Esophagus (tissue), 2 donors: ENCODE results near the gene CST2. TPM values are rescaled to one million over a fixed set of nuclear protein-coding genes. Genes with fewer than 3 reads are reported as not detected.
"Not testable (repeated sequence)": the region's sequence is repeated elsewhere in the genome, so short reads cannot be mapped to it uniquely, and the experiment has no call there.

ENCODE experiments used
- H3K27ac ChIP-seq, 2 donors: one replicate each; pipeline ENCODE4 v1.5.1; 2013; ENCODE audit warnings: low read depth in 2 of 2, mild to moderate bottlenecking in 2 of 2, inconsistent platforms in 1 of 2, low read length in 1 of 2, moderate library complexity in 1 of 2
- H3K27me3 ChIP-seq, 2 donors: one replicate each; pipeline ENCODE4 v1.6.1; 2013; ENCODE audit warnings: low read length in 2 of 2, control low read depth in 1 of 2, mild to moderate bottlenecking in 1 of 2; ENCODE audit not compliant: insufficient read depth in 2 of 2, control insufficient read depth in 1 of 2
- H3K36me3 ChIP-seq, 2 donors: one replicate each; pipeline ENCODE4 v1.6.1; 2013; ENCODE audit warnings: low read length in 1 of 2; ENCODE audit not compliant: control insufficient read depth in 2 of 2, insufficient read depth in 2 of 2
- H3K4me1 ChIP-seq, 2 donors: one replicate each; pipeline ENCODE4 v1.6.1; 2013; ENCODE audit warnings: low read length in 1 of 2; ENCODE audit not compliant: control insufficient read depth in 2 of 2, insufficient read depth in 2 of 2
- H3K4me3 ChIP-seq, 2 donors: one replicate each; pipeline ENCODE4 v1.5.1; 2013; ENCODE audit warnings: low read length in 2 of 2, mild to moderate bottlenecking in 2 of 2, low read depth in 1 of 2, moderate library complexity in 1 of 2
- H3K9me3 ChIP-seq, 2 donors: one replicate each; pipeline ENCODE4 v1.6.1; 2013; ENCODE audit warnings: mild to moderate bottlenecking in 2 of 2, low read depth in 1 of 2, low read length in 1 of 2, moderate library complexity in 1 of 2; ENCODE audit not compliant: control insufficient read depth in 2 of 2, insufficient read depth in 1 of 2
- WGBS, 2 donors: extraction: QIAGEN DNeasy Blood & Tissue Kit; methylation state at CpG; one replicate each; pipeline ENCODE4 v1.1.7; 2013; 5-methylcytosine and 5-hydroxymethylcytosine counted together
- polyA plus RNA-seq, 2 donors: library from polyadenylated mRNA; stranded (reverse); fragments of 200-250 nt; gene quantifications; one replicate each; pipeline ENCODE4 v1.2.3, GENCODE V29; 2013
- donor health status: healthy with polysubstance abuse.
- donor health status: Bipolar disorder and iron deficiency.

CST2 gene
- polyA plus RNA-seq, 2 donors: 0.15 TPM; not detected in 1

GRCh38 chr20:23860771-23861170 lies 34.2 kb upstream of the CST2 start:
- not testable (repeated sequence) for H3K27me3 ChIP-seq, H3K4me1 ChIP-seq, H3K9me3 ChIP-seq, H3K36me3 ChIP-seq, H3K4me3 ChIP-seq, H3K27ac ChIP-seq
- 59 to 62% methylated on average over 9 of the region's 10 CpGs for WGBS, 2 donors

- 53 to 54% methylated on average over 8 to 9 of the region's 9 CpGs for WGBS, 2 donors
- Histone ChIP-seq H3K27me3 (no peaks in the 10 kb centered on the region), H3K27ac (no peak overlapping the region), H3K4me3 (no peak overlapping the region), H3K9me3 (no peaks in the 10 kb centered on the region), H3K36me3 (no peaks in the 10 kb centered on the region), H3K4me1 (no peaks in the 10 kb centered on the region)
Observed at GRCh38 chr20:23857962-23858595, 31.6 kb upstream of the CST2 start.

- no peaks in the 10 kb centered on the region for H3K9me3 ChIP-seq
- WGBS, 2 donors: 56 to 59% methylated on average over 5 of the region's 5 CpGs
- no peak overlapping the region for H3K4me3 ChIP-seq
- no peaks in the 10 kb centered on the region for H3K36me3 ChIP-seq
- H3K27ac ChIP-seq: no peak overlapping the region
- no peaks in the 10 kb centered on the region for H3K4me1 ChIP-seq
- H3K27me3 ChIP-seq: no peaks in the 10 kb centered on the region
Observed at GRCh38 chr20:23856736-23857135, 30.2 kb upstream of the CST2 start.

DNA sequence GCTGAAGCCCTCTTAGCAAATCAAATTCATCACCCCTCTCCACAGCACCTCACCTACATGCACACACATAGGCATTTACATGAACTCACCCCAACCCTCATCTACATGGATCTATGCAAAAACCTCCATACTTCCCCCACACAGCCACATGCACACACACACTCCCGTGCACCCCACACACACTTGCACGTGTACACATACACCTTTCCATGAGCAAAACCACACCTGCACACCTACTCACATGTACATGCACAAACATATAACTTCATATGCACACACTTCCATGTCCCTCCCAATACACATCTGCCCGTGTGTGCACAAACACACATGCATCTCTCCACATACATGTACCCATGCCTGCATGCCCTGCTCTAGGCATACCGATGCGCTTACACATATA lies 29.7 kb upstream of the CST2 start:
- Histone ChIP-seq H3K27ac (no peak overlapping the region), H3K4me3 (no peak overlapping the region), H3K9me3 (no peaks in the 10 kb centered on the region), H3K4me1 (no peaks in the 10 kb centered on the region), H3K27me3 (no peaks in the 10 kb centered on the region), H3K36me3 (no peaks in the 10 kb centered on the region)
- 88 to 100% methylated on average over 5 of the region's 5 CpGs for WGBS, 2 donors

DNA sequence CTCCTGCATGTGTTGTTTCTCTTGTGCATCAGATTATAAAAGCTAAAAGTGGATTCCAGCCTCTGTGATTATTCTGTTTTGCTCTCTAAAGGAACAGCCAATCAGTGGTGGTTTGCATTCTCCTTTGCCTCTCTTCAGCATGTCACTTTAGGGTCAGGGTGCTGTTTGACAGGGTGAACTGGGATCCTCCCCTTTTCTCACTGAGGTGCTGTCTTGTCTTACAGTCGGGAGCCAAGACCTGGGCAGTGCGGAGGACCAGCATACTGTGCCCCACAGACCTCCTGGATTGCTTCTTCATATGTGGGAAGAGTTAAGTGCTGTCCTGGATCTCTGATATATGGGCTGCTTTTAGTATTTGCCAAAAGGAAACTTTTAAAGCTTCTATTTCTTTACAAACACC lies 15.2 kb upstream of the CST2 start:
- H3K27ac ChIP-seq: no peak overlapping the region

DNA sequence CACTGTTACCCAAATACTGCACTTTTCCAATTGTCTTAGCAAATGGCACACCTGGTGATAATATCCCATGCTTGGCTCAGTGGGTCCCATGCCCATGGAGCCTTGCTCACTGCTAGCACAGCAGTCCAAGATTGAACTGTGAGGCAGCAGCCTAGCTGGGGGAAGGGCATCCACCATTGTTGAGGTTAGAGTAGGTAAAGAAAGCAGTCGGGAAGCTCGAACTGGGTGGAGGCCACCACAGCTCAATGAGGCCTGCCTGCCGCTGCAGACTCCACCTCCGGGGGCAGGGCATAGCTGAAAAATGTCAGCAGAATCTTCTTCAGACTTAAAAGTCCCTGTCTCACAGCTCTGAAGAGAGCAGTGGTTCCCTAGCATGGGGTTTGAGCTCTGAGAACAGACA lies 9.2 kb upstream of the CST2 start:
- WGBS, 2 donors: 63 to 64% methylated on average over 4 of the region's 4 CpGs
- Histone ChIP-seq H3K36me3 (no peaks in the 10 kb centered on the region), H3K4me1 (no peaks in the 10 kb centered on the region), H3K4me3 (no peak overlapping the region), H3K27me3 (no peaks in the 10 kb centered on the region), H3K27ac (no peak overlapping the region), H3K9me3 (peaks cover 0 to 6% of the 10 kb centered on the region in 2 donors)

More for the DNA sequence above, 15.2 kb upstream of the CST2 start:
- Histone ChIP-seq H3K27me3 (no peaks in the 10 kb centered on the region), H3K4me1 (no peaks in the 10 kb centered on the region), H3K9me3 (no peaks in the 10 kb centered on the region), H3K4me3 (no peak overlapping the region), H3K36me3 (no peaks in the 10 kb centered on the region)
- WGBS, 2 donors: 48 to 59% methylated on average over 2 of the region's 2 CpGs

DNA sequence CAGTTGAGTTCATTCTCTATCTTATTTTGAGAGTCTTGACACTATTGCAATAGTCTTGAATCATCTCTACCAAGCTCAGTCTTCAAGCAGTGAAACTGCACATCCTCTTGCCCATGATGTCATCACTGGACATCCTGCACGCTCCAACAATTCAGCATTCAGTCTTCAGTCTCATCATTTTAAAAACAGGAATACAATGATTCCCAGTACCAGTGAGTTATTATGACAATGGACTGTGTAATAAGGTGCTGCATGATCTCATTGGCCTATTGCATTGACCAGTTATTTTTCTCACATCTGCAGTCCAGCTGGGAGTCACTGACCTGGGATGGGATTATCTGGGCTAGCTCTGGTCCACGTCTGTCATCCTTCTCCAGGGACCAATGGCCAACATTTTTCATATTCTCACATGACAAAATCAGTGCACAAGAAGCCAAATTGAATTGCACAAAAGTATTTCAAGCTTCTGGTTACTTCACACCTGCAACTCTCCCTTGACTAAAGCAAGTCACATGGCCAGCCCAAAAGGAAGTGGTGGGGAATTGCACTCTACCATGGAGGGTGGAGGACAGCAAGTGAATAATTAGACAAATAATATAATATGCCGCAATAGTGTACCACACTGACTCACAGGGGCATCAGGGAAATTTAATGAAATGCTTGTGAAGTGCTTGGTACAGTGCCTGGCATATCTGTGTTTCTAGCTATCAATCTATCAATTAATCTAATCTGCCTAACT lies 6.4 kb upstream of the CST2 start:
- peaks cover 0 to 13% of the 10 kb centered on the region in 2 donors for H3K9me3 ChIP-seq
- 53 to 72% methylated on average over 3 of the region's 3 CpGs for WGBS, 2 donors
- H3K4me3 ChIP-seq: no peak overlapping the region
- H3K36me3 ChIP-seq: no peaks in the 10 kb centered on the region
- H3K27me3 ChIP-seq: no peaks in the 10 kb centered on the region
- no peaks in the 10 kb centered on the region for H3K4me1 ChIP-seq
- H3K27ac ChIP-seq: no peak overlapping the region

GRCh38 chr20:23831961-23832360 lies 5.4 kb upstream of the CST2 start:
- H3K9me3 ChIP-seq: peaks cover 0 to 13% of the 10 kb centered on the region in 2 donors
- not testable (repeated sequence) for H3K4me1 ChIP-seq, H3K36me3 ChIP-seq, H3K4me3 ChIP-seq, H3K27me3 ChIP-seq, H3K27ac ChIP-seq
- 43 to 45% methylated on average over 3 of the region's 3 CpGs for WGBS, 2 donors

- no peak overlapping the region for H3K27ac ChIP-seq
- peaks cover 0 to 4% of the 10 kb centered on the region in 2 donors for H3K9me3 ChIP-seq
- no peaks in the 10 kb centered on the region for H3K27me3 ChIP-seq
- WGBS, 2 donors: 56 to 70% methylated on average over 2 of the region's 2 CpGs
- no peaks in the 10 kb centered on the region for H3K4me1 ChIP-seq
- no peak overlapping the region for H3K4me3 ChIP-seq
- no peaks in the 10 kb centered on the region for H3K36me3 ChIP-seq
Observed at GRCh38 chr20:23823621-23824324, 2.8 kb downstream of the CST2 start.
